Astrocyte of the spinal cord (primary cell): Measurements from ENCODE around the gene CAMK2D.

Experiments used
- DNase-seq: peaks from one replicate; pipeline ENCODE4 v3.0.0; 2011; ENCODE audit warnings: low read depth, low spot score
- H3K4me3 ChIP-seq: 2 replicates; pipeline ENCODE4 v1.5.1; 2011; ENCODE audit warnings: low read depth, mild to moderate bottlenecking, low read length, moderate library complexity
- in situ Hi-C: cut with HindIII; loops from 2 replicates; pipeline ENCODE4 v1.10.0; 2017; ENCODE audit warnings: low sequenced_read_pairs
- TF ChIP-seq, protein P1 (sequence below): IDR thresholded peaks from 2 replicates; pipeline ENCODE4 v1.5.1; 2012; ENCODE audit warnings: low read depth, mild to moderate bottlenecking, low read length, inconsistent platforms

CAMK2D gene

DNA sequence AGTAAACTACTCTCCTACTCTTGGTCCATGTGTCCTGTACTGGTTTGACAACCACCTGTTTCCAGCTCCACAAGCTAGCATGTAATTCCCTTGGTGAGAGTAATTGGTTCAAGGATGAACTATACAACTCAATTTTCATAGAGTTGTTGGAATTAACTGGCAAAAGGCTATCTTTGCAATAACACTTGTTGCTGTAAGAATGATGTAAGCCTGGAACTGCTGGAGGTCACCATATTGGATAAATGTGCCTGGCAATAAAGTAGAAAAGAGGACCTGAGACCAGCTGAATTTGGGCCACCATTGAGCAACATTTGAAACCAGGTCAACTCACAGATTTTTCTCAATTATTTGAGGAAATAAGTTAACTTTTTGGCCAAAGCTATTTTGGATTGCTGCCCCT is 175.5 kb downstream of the CAMK2D start:
- TF ChIP-seq, protein P1, sequence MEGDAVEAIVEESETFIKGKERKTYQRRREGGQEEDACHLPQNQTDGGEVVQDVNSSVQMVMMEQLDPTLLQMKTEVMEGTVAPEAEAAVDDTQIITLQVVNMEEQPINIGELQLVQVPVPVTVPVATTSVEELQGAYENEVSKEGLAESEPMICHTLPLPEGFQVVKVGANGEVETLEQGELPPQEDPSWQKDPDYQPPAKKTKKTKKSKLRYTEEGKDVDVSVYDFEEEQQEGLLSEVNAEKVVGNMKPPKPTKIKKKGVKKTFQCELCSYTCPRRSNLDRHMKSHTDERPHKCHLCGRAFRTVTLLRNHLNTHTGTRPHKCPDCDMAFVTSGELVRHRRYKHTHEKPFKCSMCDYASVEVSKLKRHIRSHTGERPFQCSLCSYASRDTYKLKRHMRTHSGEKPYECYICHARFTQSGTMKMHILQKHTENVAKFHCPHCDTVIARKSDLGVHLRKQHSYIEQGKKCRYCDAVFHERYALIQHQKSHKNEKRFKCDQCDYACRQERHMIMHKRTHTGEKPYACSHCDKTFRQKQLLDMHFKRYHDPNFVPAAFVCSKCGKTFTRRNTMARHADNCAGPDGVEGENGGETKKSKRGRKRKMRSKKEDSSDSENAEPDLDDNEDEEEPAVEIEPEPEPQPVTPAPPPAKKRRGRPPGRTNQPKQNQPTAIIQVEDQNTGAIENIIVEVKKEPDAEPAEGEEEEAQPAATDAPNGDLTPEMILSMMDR: no peak
- no peak overlapping the region for H3K4me3 ChIP-seq
- DNase-seq: no peak
- in situ Hi-C loops: no loop called here

DNA sequence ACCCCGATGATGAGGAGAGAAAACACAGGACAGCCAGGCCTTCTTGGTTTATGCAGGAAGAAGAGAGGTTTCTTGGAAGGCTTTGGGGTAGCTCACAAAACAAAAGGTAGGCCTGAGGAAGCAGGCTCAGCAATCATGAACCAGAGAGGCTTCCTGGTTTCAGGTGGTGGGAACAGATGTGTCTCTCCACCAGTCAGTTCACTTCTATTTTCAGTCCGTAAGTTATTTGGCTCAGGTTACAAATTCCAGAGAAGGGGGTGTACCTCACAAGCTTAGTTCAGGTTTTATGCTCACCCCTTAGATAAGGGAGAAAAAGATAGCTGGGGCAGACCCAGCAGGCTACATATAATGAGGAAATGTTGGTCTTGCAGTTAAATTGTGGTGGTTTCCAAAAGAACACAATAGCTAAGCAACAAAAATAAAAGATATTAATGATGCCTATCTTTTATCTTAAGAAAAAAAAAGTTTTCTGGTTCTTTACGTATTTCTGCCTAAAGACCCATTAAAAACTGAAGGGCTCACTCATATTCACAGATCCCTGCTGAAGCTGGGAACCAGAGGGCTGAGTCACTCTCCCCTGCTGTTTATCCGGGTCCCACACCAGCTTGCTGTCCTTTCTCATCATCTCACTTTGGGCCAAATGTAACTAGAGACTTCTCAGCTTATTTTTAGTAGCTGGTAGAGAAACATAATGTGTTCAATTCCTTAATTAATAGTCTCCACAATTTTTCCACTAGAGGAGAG is 177.0 kb downstream of the CAMK2D start:
- in situ Hi-C loops: no loop called here
- DNase-seq: peak; percentile 95
- no peak overlapping the region for H3K4me3 ChIP-seq
- TF ChIP-seq, protein P1: no peak

DNA sequence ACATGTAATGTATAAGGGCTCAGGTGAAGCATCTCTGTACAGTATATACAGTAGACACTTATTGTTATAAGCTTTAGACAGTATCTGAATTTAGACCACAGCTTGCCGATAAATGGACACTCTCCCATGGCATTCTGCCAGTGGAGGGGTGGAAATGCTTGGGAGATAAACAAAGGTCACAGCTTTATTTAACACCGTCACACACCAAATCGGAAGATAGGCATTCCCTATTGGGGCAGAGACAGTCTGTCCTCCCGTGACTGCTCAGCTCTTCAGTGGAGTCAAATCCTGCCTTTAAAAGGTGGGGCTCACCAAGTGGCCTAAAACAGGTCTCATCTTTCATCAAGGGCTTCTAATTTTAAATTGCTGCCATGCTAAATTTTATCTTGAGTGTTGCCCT is 178.8 kb downstream of the CAMK2D start:
- in situ Hi-C loops: no loop called here
- DNase-seq: no peak
- TF ChIP-seq, protein P1: no peak
- H3K4me3 ChIP-seq: no peak overlapping the region

DNA sequence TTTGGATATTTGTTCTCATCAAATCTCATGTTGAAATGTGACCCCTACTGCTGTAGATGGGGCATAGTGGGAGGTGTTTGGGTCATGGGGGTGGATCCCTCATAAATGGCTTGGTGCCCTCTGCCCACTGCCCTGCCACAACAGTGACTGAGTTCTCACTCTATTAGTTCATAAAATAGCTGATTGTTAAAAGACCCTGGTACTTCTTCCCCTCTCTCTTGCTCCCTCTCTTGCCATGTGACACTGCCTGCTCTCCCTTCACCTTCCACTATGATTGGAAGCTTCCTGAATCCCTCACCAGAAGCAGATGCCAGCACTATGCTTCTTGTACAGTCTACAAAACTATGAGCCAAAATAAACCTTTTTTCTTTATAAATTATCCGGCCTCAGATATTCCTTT is 182.2 kb downstream of the CAMK2D start:
- in situ Hi-C loops: no loop called here
- TF ChIP-seq, protein P1: no peak
- DNase-seq: no peak
- no peak overlapping the region for H3K4me3 ChIP-seq

DNA sequence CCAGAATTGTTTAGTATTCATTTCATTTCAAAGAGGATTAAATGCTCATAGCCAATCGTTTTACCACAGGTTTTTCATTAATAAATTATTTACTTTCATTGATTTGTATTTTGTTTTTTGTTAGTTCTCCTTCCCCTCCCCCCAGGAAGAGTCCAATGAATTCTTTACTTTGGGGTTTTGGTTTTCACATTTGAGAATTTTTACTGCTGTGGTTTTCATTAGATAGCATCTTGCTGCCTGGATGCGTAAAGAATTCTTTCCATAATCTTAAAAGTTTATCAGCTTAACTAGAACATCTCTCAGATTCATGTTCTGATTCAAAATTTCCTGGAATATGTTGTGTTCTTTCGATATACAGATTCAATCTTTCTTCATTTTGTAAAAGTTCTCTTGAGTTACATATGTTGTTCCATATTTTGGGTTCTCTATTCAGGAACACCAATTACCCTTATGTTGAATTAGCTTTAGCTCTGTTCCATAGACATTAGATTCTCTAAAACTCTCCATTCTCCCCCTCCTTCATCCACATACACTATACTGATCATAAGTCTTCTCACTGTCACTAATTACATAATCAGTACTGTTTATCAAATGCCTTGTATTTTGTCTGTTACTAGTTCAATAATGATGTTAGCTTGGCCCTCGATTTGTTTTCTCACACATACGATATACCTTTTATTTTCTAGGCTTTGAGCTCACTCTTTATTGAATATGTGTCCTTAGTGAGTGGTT is 184.4 kb downstream of the CAMK2D start:
- in situ Hi-C loops: no loop called here
- TF ChIP-seq, protein P1: no peak
- H3K4me3 ChIP-seq: no peak overlapping the region
- no peak for DNase-seq

DNA sequence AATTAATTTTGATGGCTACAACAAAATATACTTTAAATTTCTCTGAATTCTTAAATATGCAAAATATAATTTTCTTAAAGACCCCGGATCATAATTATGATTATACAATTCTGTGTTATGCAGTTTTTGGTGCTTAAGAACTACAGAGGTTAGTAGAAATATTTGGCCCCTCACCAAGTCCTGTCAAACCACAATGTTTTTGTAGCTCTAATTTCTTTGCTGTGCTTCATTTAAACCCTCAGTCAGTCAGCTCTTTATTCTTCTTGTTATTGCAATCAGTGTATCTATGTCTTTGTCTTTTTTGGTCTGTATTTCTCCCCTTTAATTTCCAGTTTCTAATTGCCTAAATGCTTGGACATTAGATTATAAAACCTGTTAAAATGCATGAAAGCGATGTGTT is 186.1 kb downstream of the CAMK2D start:
- peak; percentile 82 for DNase-seq
- in situ Hi-C loops: no loop called here
- no peak overlapping the region for H3K4me3 ChIP-seq
- TF ChIP-seq, protein P1: no peak
